ENCODE measurements around the gene PCBP2. TPM values are rescaled to one million over a fixed set of nuclear protein-coding genes. Genes with fewer than 3 reads are reported as not detected.

Gene PCBP2
- total and polyA plus RNA-seq, 4 experiments from 2014 or later, result 88.0 to 858 (median 483) TPM

DNA sequence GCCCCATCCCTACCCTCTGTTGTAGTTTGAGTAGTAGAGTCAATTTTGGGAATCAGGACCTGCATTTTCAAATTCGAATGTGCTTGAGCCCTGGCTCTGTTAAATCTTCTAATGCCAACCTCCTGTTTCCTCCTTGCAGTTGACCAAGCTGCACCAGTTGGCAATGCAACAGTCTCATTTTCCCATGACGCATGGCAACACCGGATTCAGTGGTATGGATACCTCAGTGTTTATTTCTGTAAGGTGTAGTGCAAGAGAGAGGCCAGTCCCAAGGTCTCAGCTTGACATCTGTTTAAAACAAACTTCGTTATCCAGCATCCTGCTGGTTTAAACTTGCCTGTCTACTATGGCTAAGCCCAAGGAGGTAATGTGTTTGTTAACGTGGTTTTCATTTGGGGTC is 15.2 kb downstream of the PCBP2 start:
- H3K9me3 ChIP-seq (ENCODE audit: control insufficient read depth in 1 of 2, low read length in 2 of 2), result no peaks in the 10 kb centered on the region
- H3K9me3 Mint-ChIP-seq, result no peaks in the 10 kb centered on the region
- peak overlapping the region in 5 of 7 donors; percentile 15 to 69 (median 64) for H3K27ac Mint-ChIP-seq
- no peak overlapping the region for H3K4me3 Mint-ChIP-seq
- intact Hi-C loops (cut with micrococcal nuclease), result no loop called here
- DNase-seq, result no peak
- no peak overlapping the region for H3K4me3 ChIP-seq (ENCODE audit: low read length in 2 of 2)
- H3K4me1 Mint-ChIP-seq, result peaks cover 20 to 38% (median 31%) of the 10 kb centered on the region in 4 donors
- peaks cover 6% of the 10 kb centered on the region for H3K4me1 ChIP-seq (ENCODE audit: insufficient read depth, low read length)
- peaks cover 68 to 86% of the 10 kb centered on the region in 2 donors for H3K36me3 Mint-ChIP-seq
- no peaks in the 10 kb centered on the region for H3K27me3 ChIP-seq (ENCODE audit: insufficient read depth, low read length)
- CTCF ChIA-PET (ENCODE audit: partially characterized antibody), result interaction anchor here (1.3 kb wide), 1 partner anchor 10 kb away, joined by 4 read pairs; no protein-coding TSS in a partner anchor
- no peaks in the 10 kb centered on the region for H3K27me3 Mint-ChIP-seq
- peaks cover 94% of the 10 kb centered on the region for H3K36me3 ChIP-seq (ENCODE audit: insufficient read depth, low read length)
- POLR2A ChIA-PET (ENCODE audit: partially characterized antibody), result interaction anchor here (1.1 to 1.7 kb wide), 2 partner anchors 14 to 34 kb away, joined by 4 read pairs; partner anchors contain the start of gene TARBP2
- H3K27ac ChIP-seq (ENCODE audit: low read depth, low read length), result no peak overlapping the region

DNA sequence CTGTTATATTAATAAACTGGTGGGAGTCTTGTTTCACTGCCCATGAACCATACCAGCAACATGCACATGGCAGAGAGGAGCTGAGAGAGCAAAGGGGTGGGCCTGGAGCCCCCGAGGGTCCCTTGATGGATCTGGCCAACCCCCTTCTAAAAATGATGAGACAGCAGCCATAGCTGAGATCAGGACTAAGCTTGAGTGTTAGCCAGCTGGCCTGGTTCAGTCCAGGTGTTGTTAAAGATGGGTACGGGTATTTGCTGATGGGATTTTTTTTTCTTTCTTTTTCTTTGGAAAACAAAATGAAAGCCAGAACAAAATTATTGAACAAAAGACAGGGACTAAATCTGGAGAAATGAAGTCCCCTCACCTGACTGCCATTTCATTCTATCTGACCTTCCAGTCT is 16.0 kb downstream of the PCBP2 start:
- POLR2A ChIA-PET (ENCODE audit: partially characterized antibody), result interaction anchor here (0.6 to 1.7 kb wide), 3 partner anchors 13 to 33 kb away, joined by 3 to 4 read pairs (median 4); partner anchors contain the start of gene TARBP2
- no peak overlapping the region for H3K4me3 Mint-ChIP-seq
- H3K4me1 ChIP-seq (ENCODE audit: insufficient read depth, low read length), result peaks cover 14% of the 10 kb centered on the region
- H3K27me3 Mint-ChIP-seq, result no peaks in the 10 kb centered on the region
- peaks cover 61 to 86% of the 10 kb centered on the region in 2 donors for H3K36me3 Mint-ChIP-seq
- CTCF ChIA-PET (ENCODE audit: partially characterized antibody), result interaction anchor here (1.2 to 1.3 kb wide), 2 partner anchors 9 to 401 kb away, joined by 3 to 4 read pairs; no protein-coding TSS in a partner anchor
- no peaks in the 10 kb centered on the region for H3K27me3 ChIP-seq (ENCODE audit: insufficient read depth, low read length)
- H3K36me3 ChIP-seq (ENCODE audit: insufficient read depth, low read length), result peaks cover 94% of the 10 kb centered on the region
- intact Hi-C loops (cut with micrococcal nuclease), result no loop called here
- H3K9me3 Mint-ChIP-seq, result no peaks in the 10 kb centered on the region
- DNase-seq, result no peak
- H3K4me3 ChIP-seq (ENCODE audit: low read length in 2 of 2), result no peak overlapping the region
- H3K27ac Mint-ChIP-seq, result peak overlapping the region in 3 of 7 donors; percentile 1 to 77 (median 30)
- peaks cover 26 to 41% (median 34%) of the 10 kb centered on the region in 4 donors for H3K4me1 Mint-ChIP-seq
- H3K9me3 ChIP-seq (ENCODE audit: control insufficient read depth in 1 of 2, low read length in 2 of 2), result no peaks in the 10 kb centered on the region
- no peak overlapping the region for H3K27ac ChIP-seq (ENCODE audit: low read depth, low read length)

DNA sequence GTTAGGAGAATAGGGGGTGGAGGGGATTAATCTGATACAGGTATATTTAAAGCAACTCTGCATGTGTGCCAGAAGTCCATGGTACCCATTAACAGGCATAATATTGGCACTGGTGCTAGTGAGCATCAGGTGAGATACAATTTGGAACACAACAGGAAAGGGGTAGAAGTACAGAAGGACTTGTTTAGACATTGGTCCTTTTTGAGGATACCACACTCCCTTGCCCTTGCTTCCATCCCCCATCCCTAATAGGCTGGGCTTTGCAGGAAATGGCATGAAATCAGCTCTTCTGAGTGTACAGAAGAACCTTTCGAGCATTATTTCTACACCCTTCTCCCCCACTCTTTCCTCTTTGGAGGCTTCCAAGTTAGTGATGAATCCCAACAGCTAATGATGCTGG is 16.4 kb downstream of the PCBP2 start:
- Mint-ChIP-seq H3K4me3 (no peak overlapping the region), H3K36me3 (peaks cover 57 to 84% of the 10 kb centered on the region in 2 donors), H3K4me1 (peaks cover 23 to 42% (median 33%) of the 10 kb centered on the region in 4 donors), H3K27me3 (no peaks in the 10 kb centered on the region), H3K9me3 (no peaks in the 10 kb centered on the region), H3K27ac (peak overlapping the region in 1 of 7 donors; percentile 88)
- intact Hi-C loops (cut with micrococcal nuclease), result no loop called here
- ChIA-PET POLR2A (ENCODE audit: partially characterized antibody) (interaction anchor here (0.6 to 1.7 kb wide), 3 partner anchors 13 to 33 kb away, joined by 3 to 4 read pairs (median 4); partner anchors contain the start of gene TARBP2), CTCF (ENCODE audit: partially characterized antibody) (interaction anchor here (1.2 to 1.3 kb wide), 2 partner anchors 9 to 401 kb away, joined by 3 to 4 read pairs; no protein-coding TSS in a partner anchor)
- Histone ChIP-seq H3K9me3 (ENCODE audit: control insufficient read depth in 1 of 2, low read length in 2 of 2) (no peaks in the 10 kb centered on the region), H3K27me3 (ENCODE audit: insufficient read depth, low read length) (no peaks in the 10 kb centered on the region), H3K4me3 (ENCODE audit: low read length in 2 of 2) (no peak overlapping the region), H3K4me1 (ENCODE audit: insufficient read depth, low read length) (peaks cover 18% of the 10 kb centered on the region), H3K36me3 (ENCODE audit: insufficient read depth, low read length) (peaks cover 94% of the 10 kb centered on the region), H3K27ac (ENCODE audit: low read depth, low read length) (no peak overlapping the region)
- no peak for DNase-seq

DNA sequence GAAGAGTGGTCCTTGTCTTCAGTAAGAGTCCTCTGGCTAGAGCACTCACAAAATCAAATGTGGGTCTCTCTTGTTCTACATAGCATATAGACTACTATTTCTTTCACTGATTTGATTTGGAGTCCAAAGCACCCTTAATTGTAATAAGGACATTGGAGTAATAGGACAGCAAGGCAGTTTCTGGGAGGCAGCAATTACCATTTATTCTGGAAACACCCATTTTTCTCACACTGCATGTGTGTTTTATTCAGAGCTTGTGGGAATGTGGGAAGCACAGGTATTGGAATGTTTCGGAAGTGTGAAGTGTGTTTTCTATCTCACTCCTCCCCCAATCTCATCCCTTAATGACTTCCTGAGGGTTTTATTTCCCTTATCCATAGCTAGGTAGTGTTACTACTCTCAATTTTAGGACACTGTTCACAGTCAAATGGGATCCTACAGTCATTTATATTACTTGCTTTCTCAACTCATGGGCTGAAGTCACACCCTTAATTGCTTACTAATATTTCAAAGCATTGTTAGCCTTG is 20.2 kb downstream of the PCBP2 start:
- POLR2A ChIA-PET (ENCODE audit: partially characterized antibody), result interaction anchor here (1.1 to 7.6 kb wide), 4 partner anchors 10 to 28 kb away, joined by 3 to 67 read pairs (median 6); partner anchors contain the start of genes MAP3K12 and TARBP2
- H3K27ac Mint-ChIP-seq, result peak overlapping the region in 3 of 7 donors; percentile 74 to 80 (median 75)
- H3K27me3 ChIP-seq (ENCODE audit: insufficient read depth, low read length), result no peaks in the 10 kb centered on the region
- H3K4me1 Mint-ChIP-seq, result peaks cover 36 to 58% (median 40%) of the 10 kb centered on the region in 4 donors
- CTCF ChIA-PET (ENCODE audit: partially characterized antibody), result interaction anchor here (1.9 to 7.2 kb wide), 2 partner anchors 21 to 37 kb away, joined by 6 to 74 read pairs; partner anchors contain the start of gene NPFF
- no peak overlapping the region for H3K27ac ChIP-seq (ENCODE audit: low read depth, low read length)
- intact Hi-C loops (cut with micrococcal nuclease), result no loop called here
- peaks cover 47% of the 10 kb centered on the region for H3K4me1 ChIP-seq (ENCODE audit: insufficient read depth, low read length)
- no peaks in the 10 kb centered on the region for H3K9me3 Mint-ChIP-seq
- H3K36me3 Mint-ChIP-seq, result peaks cover 59 to 84% of the 10 kb centered on the region in 2 donors
- no peaks in the 10 kb centered on the region for H3K9me3 ChIP-seq (ENCODE audit: control insufficient read depth in 1 of 2, low read length in 2 of 2)
- H3K4me3 ChIP-seq (ENCODE audit: low read length in 2 of 2), result no peak overlapping the region
- H3K4me3 Mint-ChIP-seq, result no peak overlapping the region
- no peak for DNase-seq
- no peaks in the 10 kb centered on the region for H3K27me3 Mint-ChIP-seq
- peaks cover 95% of the 10 kb centered on the region for H3K36me3 ChIP-seq (ENCODE audit: insufficient read depth, low read length)

DNA sequence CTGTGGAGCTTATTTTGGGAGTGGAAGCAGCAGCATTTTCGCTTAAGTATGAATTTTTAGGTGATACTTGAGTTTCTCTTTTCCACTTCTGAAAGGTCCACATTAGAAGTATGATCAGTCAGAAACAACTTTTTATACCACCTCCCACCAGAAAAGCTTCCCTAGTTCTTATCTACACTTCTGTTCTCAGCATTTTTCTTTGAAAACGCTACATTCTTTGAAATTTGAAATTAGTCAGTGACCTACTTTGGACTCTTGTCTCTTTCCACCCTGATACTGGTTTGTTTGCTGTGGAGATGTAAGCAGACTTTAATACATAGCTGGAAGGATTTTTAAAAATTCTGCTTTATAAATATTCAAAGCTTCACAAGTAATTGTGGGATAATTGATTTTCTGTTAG is 22.2 kb downstream of the PCBP2 start:
- H3K4me1 ChIP-seq (ENCODE audit: insufficient read depth, low read length), result peaks cover 48% of the 10 kb centered on the region
- Mint-ChIP-seq H3K4me1 (peaks cover 34 to 59% (median 40%) of the 10 kb centered on the region in 4 donors), H3K27me3 (no peaks in the 10 kb centered on the region), H3K9me3 (no peaks in the 10 kb centered on the region), H3K27ac (peak overlapping the region; percentile 68 to 92 (median 81)), H3K4me3 (peak overlapping the region in 5 of 8 donors; percentile 15 to 74 (median 28)), H3K36me3 (peaks cover 44 to 80% of the 10 kb centered on the region in 2 donors)
- DNase-seq, result no peak
- H3K27ac ChIP-seq (ENCODE audit: low read depth, low read length), result no peak overlapping the region
- peaks cover 88% of the 10 kb centered on the region for H3K36me3 ChIP-seq (ENCODE audit: insufficient read depth, low read length)
- ChIA-PET CTCF (ENCODE audit: partially characterized antibody) (interaction anchor here (1.2 to 7.2 kb wide), 8 partner anchors 8 to 122 kb away, joined by 3 to 74 read pairs (median 5); partner anchors contain the start of genes NPFF and TARBP2), POLR2A (ENCODE audit: partially characterized antibody) (interaction anchor here (0.7 to 7.6 kb wide), 6 partner anchors 10 to 129 kb away, joined by 3 to 67 read pairs (median 9); partner anchors contain the start of genes MAP3K12 and TARBP2)
- no peaks in the 10 kb centered on the region for H3K9me3 ChIP-seq (ENCODE audit: control insufficient read depth in 1 of 2, low read length in 2 of 2)
- no peak overlapping the region for H3K4me3 ChIP-seq (ENCODE audit: low read length in 2 of 2)
- intact Hi-C loops (cut with micrococcal nuclease), result loop anchor here (2.0 kb wide), 1 partner anchor 15 kb away; no protein-coding TSS in a partner anchor
- no peaks in the 10 kb centered on the region for H3K27me3 ChIP-seq (ENCODE audit: insufficient read depth, low read length)

DNA sequence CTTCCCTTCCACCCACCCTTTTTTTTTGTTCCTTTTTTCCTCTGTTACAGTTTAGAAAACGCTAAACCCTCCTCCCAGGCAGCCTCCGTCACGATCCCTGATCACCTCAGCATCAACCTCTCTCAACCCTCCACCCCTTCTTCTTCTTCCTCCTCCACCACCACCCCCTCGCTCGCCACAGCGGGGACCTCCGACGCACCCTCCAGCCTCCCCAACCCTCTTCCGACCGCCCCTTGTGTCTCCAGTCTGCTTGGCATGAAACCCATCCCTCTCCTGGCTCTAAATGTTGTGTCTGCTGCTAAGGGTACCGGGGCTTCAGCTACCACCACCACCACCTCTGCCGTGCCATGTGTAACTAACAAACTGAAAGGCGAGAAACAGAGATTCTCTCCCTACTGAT is 22.9 kb downstream of the PCBP2 start:
- Mint-ChIP-seq H3K27ac (peak overlapping the region; percentile 79 to 92 (median 84)), H3K36me3 (peaks cover 46 to 85% of the 10 kb centered on the region in 2 donors), H3K4me1 (peaks cover 36 to 59% (median 40%) of the 10 kb centered on the region in 4 donors), H3K9me3 (no peaks in the 10 kb centered on the region), H3K4me3 (peak overlapping the region in 5 of 8 donors; percentile 25 to 74 (median 28)), H3K27me3 (no peaks in the 10 kb centered on the region)
- peak overlapping the region; percentile 3 for H3K27ac ChIP-seq (ENCODE audit: low read depth, low read length)
- peaks cover 88% of the 10 kb centered on the region for H3K36me3 ChIP-seq (ENCODE audit: insufficient read depth, low read length)
- CTCF ChIA-PET (ENCODE audit: partially characterized antibody), result interaction anchor here (1.2 to 7.2 kb wide), 10 partner anchors 15 to 130 kb away, joined by 3 to 74 read pairs (median 6); partner anchors contain the start of genes NPFF and TARBP2
- no peaks in the 10 kb centered on the region for H3K27me3 ChIP-seq (ENCODE audit: insufficient read depth, low read length)
- intact Hi-C loops (cut with micrococcal nuclease), result loop anchor here (2.0 kb wide), 1 partner anchor 16 kb away; no protein-coding TSS in a partner anchor
- POLR2A ChIA-PET (ENCODE audit: partially characterized antibody), result interaction anchor here (0.7 to 7.6 kb wide), 6 partner anchors 10 to 35 kb away, joined by 3 to 67 read pairs (median 9); partner anchors contain the start of genes MAP3K12 and TARBP2
- DNase-seq, result peak in 1 of 5 donors; percentile 14
- H3K9me3 ChIP-seq (ENCODE audit: control insufficient read depth in 1 of 2, low read length in 2 of 2), result no peaks in the 10 kb centered on the region
- H3K4me1 ChIP-seq (ENCODE audit: insufficient read depth, low read length), result peaks cover 48% of the 10 kb centered on the region
- no peak overlapping the region for H3K4me3 ChIP-seq (ENCODE audit: low read length in 2 of 2)

All from CD4-positive, alpha-beta memory T cell (primary cell).